Neuronal stem cell (in vitro differentiated cells): Measurements from ENCODE around the gene HSP90AA1.
"Not testable (repeated sequence)": the region's sequence is repeated elsewhere in the genome, so short reads cannot be mapped to it uniquely, and the experiment has no call there.

Source experiments
- DNase-seq: peaks from one replicate; pipeline ENCODE4 v3.0.0-alpha.2; 2013; ENCODE audit warnings: low spot score
- H2AFZ ChIP-seq: one replicate; pipeline ENCODE4 v1.6.1; 2013; ENCODE audit warnings: mild to moderate bottlenecking, low read length, inconsistent platforms
- H2AK5ac ChIP-seq: 2 replicates; pipeline ENCODE4 v1.6.1; 2013; ENCODE audit warnings: low read depth, mild to moderate bottlenecking, inconsistent platforms, low read length, moderate library complexity, mixed read lengths
- H2BK120ac ChIP-seq: 2 replicates; pipeline ENCODE4 v1.6.1; 2013; ENCODE audit warnings: low read depth, mild to moderate bottlenecking, inconsistent platforms, low read length, moderate library complexity, mixed read lengths
- H2BK12ac ChIP-seq: one replicate; pipeline ENCODE4 v1.6.1; 2013; ENCODE audit warnings: low read length, inconsistent platforms
- H2BK15ac ChIP-seq: 2 replicates; pipeline ENCODE4 v1.6.1; 2013; ENCODE audit warnings: mild to moderate bottlenecking, low read length, inconsistent platforms, mixed read lengths
- H2BK5ac ChIP-seq: one replicate; pipeline ENCODE4 v1.6.1; 2013; ENCODE audit warnings: inconsistent platforms, mild to moderate bottlenecking, low read length, moderate library complexity
- H3K14ac ChIP-seq: one replicate; pipeline ENCODE4 v1.6.1; 2013; ENCODE audit warnings: low read length, inconsistent platforms
- H3K18ac ChIP-seq: 2 replicates; pipeline ENCODE4 v1.6.1; 2013; ENCODE audit warnings: low read length, inconsistent platforms
- H3K23ac ChIP-seq: 2 replicates; pipeline ENCODE4 v1.6.1; 2013; ENCODE audit warnings: low read depth, mild to moderate bottlenecking, mixed read lengths, low read length, inconsistent platforms; ENCODE audit not compliant: poor library complexity
- H3K27ac ChIP-seq: replicated peaks from 3 replicates; pipeline ENCODE4 v1.5.1; 2013; ENCODE audit warnings: low read length, inconsistent platforms
- H3K27me3 ChIP-seq, 3 experiments: 2 replicates each; pipeline ENCODE4 v1.6.1; 2013; ENCODE audit warnings: low read length in 3 of 3, mild to moderate bottlenecking in 2 of 3, inconsistent platforms in 1 of 3, low read depth in 1 of 3, mixed read lengths in 1 of 3, moderate library complexity in 1 of 3; ENCODE audit not compliant: control insufficient read depth in 3 of 3, insufficient read depth in 3 of 3
- H3K36me3 ChIP-seq, 2 donors: replicated peaks in 1 of 2; 2 replicates each; pipeline ENCODE4 v1.6.1; 2013; ENCODE audit warnings: low read length in 2 of 2; ENCODE audit not compliant: control insufficient read depth in 2 of 2, insufficient read depth in 2 of 2
- H3K4ac ChIP-seq: 2 replicates; pipeline ENCODE4 v1.6.1; 2013; ENCODE audit warnings: inconsistent platforms, mild to moderate bottlenecking, low read length, moderate library complexity
- H3K4me1 ChIP-seq, 2 donors: 1 replicate in 1 of 2; 2 replicates in 1 of 2; pipeline ENCODE4 v1.6.1; 2013; ENCODE audit warnings: low read length in 2 of 2, low read depth in 1 of 2; ENCODE audit not compliant: control insufficient read depth in 2 of 2, insufficient read depth in 1 of 2
- H3K4me2 ChIP-seq: one replicate; pipeline ENCODE4 v1.6.1; 2013; ENCODE audit warnings: mild to moderate bottlenecking, low read length, inconsistent platforms; ENCODE audit not compliant: insufficient read depth, poor library complexity, severe bottlenecking
- H3K4me3 ChIP-seq, 2 donors: 2 replicates each; pipeline ENCODE4 v1.5.1; 2013; ENCODE audit warnings: low read length in 2 of 2, mild to moderate bottlenecking in 2 of 2, inconsistent platforms in 1 of 2, moderate library complexity in 1 of 2
- H3K79me1 ChIP-seq: one replicate; pipeline ENCODE4 v1.6.1; 2013; ENCODE audit warnings: low read depth, mild to moderate bottlenecking, inconsistent platforms, low read length, moderate library complexity
- H3K9ac ChIP-seq: one replicate; pipeline ENCODE4 v1.6.1; 2013; ENCODE audit warnings: mild to moderate bottlenecking, low read depth, low read length, inconsistent platforms; ENCODE audit not compliant: poor library complexity
- H3K9me3 ChIP-seq, 2 donors: replicated peaks in 1 of 2; 2 replicates each; pipeline versions ENCODE3 to v1.6.1; 2013; ENCODE audit warnings: low read length in 2 of 2, mild to moderate bottlenecking in 2 of 2, inconsistent platforms in 1 of 2, low read depth in 1 of 2, mixed read lengths in 1 of 2, moderate library complexity in 1 of 2; ENCODE audit not compliant: control insufficient read depth in 2 of 2, insufficient read depth in 1 of 2
- H4K8ac ChIP-seq: one replicate; pipeline ENCODE4 v1.6.1; 2013; ENCODE audit warnings: low read depth, mild to moderate bottlenecking, inconsistent platforms, low read length, moderate library complexity
- H4K91ac ChIP-seq: one replicate; pipeline ENCODE4 v1.6.1; 2013; ENCODE audit warnings: low read length, low read depth, mild to moderate bottlenecking, inconsistent platforms; ENCODE audit not compliant: poor library complexity
- WGBS, 2 donors: extraction: QIAGEN DNeasy Blood & Tissue Kit; methylation state at CpG; one replicate each; pipeline ENCODE4 v1.1.7; 2013; ENCODE audit warnings: missing lambda C conversion rate in 2 of 2, mixed read lengths in 1 of 2; ENCODE audit not compliant: insufficient read length in 2 of 2, insufficient replicate concordance in 1 of 2; ENCODE audit errors: extremely low coverage in 2 of 2; 5-methylcytosine and 5-hydroxymethylcytosine counted together

The HSP90AA1 gene

GRCh38 chr14:102085948-102086708 lies 716 bp downstream of the HSP90AA1 start:
- Histone ChIP-seq H4K91ac (no peak overlapping the region), H3K9ac (peak overlapping the region; percentile 80), H2AK5ac (peak overlapping the region; percentile 66), H3K4me3 (peak overlapping the region; percentile 86 to 90), H2BK15ac (peak overlapping the region; percentile 27), H3K18ac (peak overlapping the region; percentile 94), H3K4me1 (peaks cover 11 to 22% of the 10 kb centered on the region in 2 donors), H3K36me3 (peaks cover 23 to 52% of the 10 kb centered on the region in 2 donors), H2BK120ac (no peak overlapping the region), H3K79me1 (peaks cover 8% of the 10 kb centered on the region), H3K4ac (no peak overlapping the region), H3K4me2 (peak overlapping the region; percentile 67), H2BK12ac (no peak overlapping the region), H3K9me3 (no peaks in the 10 kb centered on the region), H2AFZ (peak overlapping the region; percentile 47), H3K23ac (no peak overlapping the region), H3K27me3 (no peaks in the 10 kb centered on the region), H4K8ac (no peak overlapping the region), H3K14ac (no peak overlapping the region), H3K27ac (no peak overlapping the region), H2BK5ac (no peak overlapping the region)
- no CpG with 5 or more reads among the region's 49 CpGs for WGBS, 2 donors
- no peak for DNase-seq

- no peak for DNase-seq
- no peak overlapping the region for H2BK15ac ChIP-seq
- no CpG with 5 or more reads among the region's 10 CpGs for WGBS, 2 donors
These were observed 1.4 kb downstream of the HSP90AA1 start for GRCh38 chr14:102085488-102085887.

GRCh38 chr14:102084931-102085330 lies 1.9 kb downstream of the HSP90AA1 start:
- H3K9me3 ChIP-seq = no peaks in the 10 kb centered on the region
- H3K18ac ChIP-seq = no peak overlapping the region
- H3K14ac ChIP-seq = no peak overlapping the region
- H3K9ac ChIP-seq = no peak overlapping the region
- H3K4me2 ChIP-seq = no peak overlapping the region
- no peak overlapping the region for H4K8ac ChIP-seq
- H3K36me3 ChIP-seq = peaks cover 29 to 64% of the 10 kb centered on the region in 2 donors
- H2AK5ac ChIP-seq = no peak overlapping the region
- 100% methylated on average over 3 of the region's 6 CpGs for WGBS, 2 donors
- no peak overlapping the region for H2BK5ac ChIP-seq
- H2BK15ac ChIP-seq = no peak overlapping the region
- H4K91ac ChIP-seq = no peak overlapping the region
- no peaks in the 10 kb centered on the region for H3K27me3 ChIP-seq
- H3K23ac ChIP-seq = no peak overlapping the region
- peaks cover 8% of the 10 kb centered on the region for H3K79me1 ChIP-seq
- H3K4ac ChIP-seq = no peak overlapping the region
- no peak overlapping the region for H2BK12ac ChIP-seq
- H2BK120ac ChIP-seq = no peak overlapping the region
- DNase-seq = no peak
- H3K4me3 ChIP-seq = peak overlapping the region in 1 of 2 donors; percentile 86
- peaks cover 11 to 22% of the 10 kb centered on the region in 2 donors for H3K4me1 ChIP-seq
- no peak overlapping the region for H2AFZ ChIP-seq
- H3K27ac ChIP-seq = no peak overlapping the region

More at GRCh38 chr14:102085488-102085887, 1.4 kb downstream of the HSP90AA1 start:
- Histone ChIP-seq H3K4me3 (peak overlapping the region; percentile 86 to 90), H3K14ac (no peak overlapping the region), H3K36me3 (peaks cover 27 to 59% of the 10 kb centered on the region in 2 donors), H3K9ac (peak overlapping the region; percentile 76), H2BK120ac (no peak overlapping the region), H2BK12ac (no peak overlapping the region), H3K27ac (no peak overlapping the region), H3K27me3 (no peaks in the 10 kb centered on the region), H2AK5ac (no peak overlapping the region), H3K79me1 (peaks cover 8% of the 10 kb centered on the region), H3K4me2 (peak overlapping the region; percentile 67), H2AFZ (no peak overlapping the region), H3K4ac (no peak overlapping the region), H3K9me3 (no peaks in the 10 kb centered on the region), H3K4me1 (peaks cover 11 to 22% of the 10 kb centered on the region in 2 donors), H3K23ac (no peak overlapping the region), H4K91ac (no peak overlapping the region), H2BK5ac (no peak overlapping the region), H4K8ac (no peak overlapping the region), H3K18ac (no peak overlapping the region)

GRCh38 chr14:102084522-102084921 lies 2.3 kb downstream of the HSP90AA1 start:
- H3K23ac ChIP-seq, H3K9ac ChIP-seq, H3K9me3 ChIP-seq, H2BK12ac ChIP-seq, H3K4me2 ChIP-seq, H3K4ac ChIP-seq, H4K91ac ChIP-seq, H3K14ac ChIP-seq, H2BK120ac ChIP-seq, H4K8ac ChIP-seq, H2AK5ac ChIP-seq, H2BK15ac ChIP-seq, H3K4me3 ChIP-seq, H2AFZ ChIP-seq, H3K79me1 ChIP-seq, H3K27me3 ChIP-seq, H3K18ac ChIP-seq, H2BK5ac ChIP-seq, H3K27ac ChIP-seq, DNase-seq: not testable (repeated sequence)
- Histone ChIP-seq H3K36me3 (peaks cover 31 to 68% of the 10 kb centered on the region in 2 donors), H3K4me1 (peaks cover 11 to 22% of the 10 kb centered on the region in 2 donors)
- WGBS, 2 donors = no CpG with 5 or more reads among the region's 5 CpGs
